Naive B cell (primary cell): ENCODE measurements around the gene SLC16A10. TPM values are rescaled to one million over a fixed set of nuclear protein-coding genes. Genes with fewer than 3 reads are reported as not detected.

Experiments used
- ATAC-seq, 2 donors: fragments of 150-1000 bp; cut with Tn5 transposase; 2 replicates each; pipeline ENCODE4 v1.10.0; 2021; ENCODE audit warnings: low read depth in 2 of 2, mild to moderate bottlenecking in 2 of 2, moderate library complexity in 2 of 2
- DNase-seq: peaks from one replicate; pipeline ENCODE4 v3.0.0; 2022
- H3K27ac Mint-ChIP-seq, 6 donors: one replicate each; pipeline ENCODE4 v1.8.0; 2020 to 2022; ENCODE audit warnings: mild to moderate bottlenecking in 6 of 6, mixed read lengths in 6 of 6, moderate library complexity in 5 of 6, inconsistent platforms in 2 of 6
- H3K27me3 Mint-ChIP-seq, 3 donors: one replicate each; pipeline ENCODE4 v1.8.0; 2021 to 2022; ENCODE audit warnings: mixed read lengths in 3 of 3, mild to moderate bottlenecking in 1 of 3
- H3K36me3 Mint-ChIP-seq, 2 donors: one replicate each; pipeline ENCODE4 v1.8.0; 2020 to 2022; ENCODE audit warnings: mixed read lengths in 2 of 2, inconsistent platforms in 1 of 2, mild to moderate bottlenecking in 1 of 2
- H3K4me1 Mint-ChIP-seq, 3 donors: one replicate each; pipeline ENCODE4 v1.8.0; 2020 to 2022; ENCODE audit warnings: mixed read lengths in 3 of 3, inconsistent platforms in 1 of 3, mild to moderate bottlenecking in 1 of 3, moderate library complexity in 1 of 3
- H3K4me3 Mint-ChIP-seq, 8 donors: one replicate each; pipeline ENCODE4 v1.8.0; 2020 to 2022; ENCODE audit warnings: mild to moderate bottlenecking in 8 of 8, mixed read lengths in 8 of 8, moderate library complexity in 8 of 8, inconsistent platforms in 2 of 8
- H3K9me3 Mint-ChIP-seq, 7 donors: one replicate each; pipeline ENCODE4 v1.8.0; 2020 to 2022; ENCODE audit warnings: mixed read lengths in 7 of 7, mild to moderate bottlenecking in 5 of 7, inconsistent platforms in 2 of 7, moderate library complexity in 1 of 7
- polyA plus RNA-seq, 6 donors: library from polyadenylated mRNA; unstranded; fragments of 300-500 nt; fragmentation: Illumina TruSeq; gene quantifications; one replicate each; pipeline ENCODE4 v1.2.3, GENCODE V29; 2021; ENCODE audit warnings: low read depth in 6 of 6

The SLC16A10 gene
- polyA plus RNA-seq, 6 donors from 2014 or later = 0.15 to 2.1 (median 0.65) TPM; not detected in 3

GRCh38 chr6:111161650-111162049, 74.3 kb downstream of the SLC16A10 start:
- H3K4me1 Mint-ChIP-seq = no peaks in the 10 kb centered on the region
- no peak overlapping the region for H3K27ac Mint-ChIP-seq
- no peak overlapping the region for H3K4me3 Mint-ChIP-seq
- DNase-seq (no peak), ATAC-seq (no peak)
- H3K27me3 Mint-ChIP-seq = peaks cover 0 to 4% (median 0%) of the 10 kb centered on the region in 3 donors
- peaks cover 4 to 25% (median 15%) of the 10 kb centered on the region in 7 donors for H3K9me3 Mint-ChIP-seq
- no peaks in the 10 kb centered on the region for H3K36me3 Mint-ChIP-seq

- H3K27ac Mint-ChIP-seq = no peak overlapping the region
- DNase-seq = no peak
Observed at GRCh38 chr6:111162504-111162903, 75.2 kb downstream of the SLC16A10 start.

GRCh38 chr6:111171577-111172400, 84.5 kb downstream of the SLC16A10 start:
- Mint-ChIP-seq H3K27me3 (no peaks in the 10 kb centered on the region), H3K27ac (no peak overlapping the region), H3K36me3 (no peaks in the 10 kb centered on the region), H3K9me3 (peaks cover 0 to 2% (median 0%) of the 10 kb centered on the region in 7 donors), H3K4me1 (peaks cover 0 to 3% (median 0%) of the 10 kb centered on the region in 3 donors), H3K4me3 (no peak overlapping the region)
- no peak for ATAC-seq
- no peak for DNase-seq

More at GRCh38 chr6:111162504-111162903, 75.2 kb downstream of the SLC16A10 start:
- Mint-ChIP-seq H3K4me3 (no peak overlapping the region), H3K4me1 (no peaks in the 10 kb centered on the region), H3K36me3 (no peaks in the 10 kb centered on the region), H3K9me3 (peaks cover 4 to 25% (median 15%) of the 10 kb centered on the region in 7 donors), H3K27me3 (peaks cover 0 to 4% (median 0%) of the 10 kb centered on the region in 3 donors)
- no peak for ATAC-seq

- Mint-ChIP-seq H3K27me3 (no peaks in the 10 kb centered on the region), H3K4me1 (peaks cover 0 to 3% (median 0%) of the 10 kb centered on the region in 3 donors), H3K27ac (no peak overlapping the region), H3K9me3 (peaks cover 0 to 2% (median 0%) of the 10 kb centered on the region in 7 donors), H3K36me3 (no peaks in the 10 kb centered on the region), H3K4me3 (no peak overlapping the region)
- ATAC-seq = no peak
- DNase-seq = no peak
Observed at GRCh38 chr6:111172563-111172962, 85.3 kb downstream of the SLC16A10 start.

- no peaks in the 10 kb centered on the region for H3K36me3 Mint-ChIP-seq
- no peaks in the 10 kb centered on the region for H3K27me3 Mint-ChIP-seq
- no peak overlapping the region for H3K4me3 Mint-ChIP-seq
- ATAC-seq (no peak), DNase-seq (no peak)
- H3K4me1 Mint-ChIP-seq = peaks cover 0 to 3% (median 0%) of the 10 kb centered on the region in 3 donors
- no peaks in the 10 kb centered on the region for H3K9me3 Mint-ChIP-seq
- no peak overlapping the region for H3K27ac Mint-ChIP-seq
Observed at GRCh38 chr6:111173341-111173740, 86.0 kb downstream of the SLC16A10 start.

- Mint-ChIP-seq H3K9me3 (no peaks in the 10 kb centered on the region), H3K27me3 (no peaks in the 10 kb centered on the region), H3K4me3 (no peak overlapping the region), H3K4me1 (peaks cover 0 to 3% (median 0%) of the 10 kb centered on the region in 3 donors), H3K36me3 (no peaks in the 10 kb centered on the region), H3K27ac (no peak overlapping the region)
- ATAC-seq = no peak
- DNase-seq = no peak
Observed at GRCh38 chr6:111173946-111174345, 86.6 kb downstream of the SLC16A10 start.

GRCh38 chr6:111175109-111175508, 87.8 kb downstream of the SLC16A10 start:
- Mint-ChIP-seq H3K36me3 (no peaks in the 10 kb centered on the region), H3K4me1 (peaks cover 0 to 3% (median 0%) of the 10 kb centered on the region in 3 donors), H3K27ac (no peak overlapping the region), H3K27me3 (no peaks in the 10 kb centered on the region), H3K9me3 (peaks cover 0 to 1% (median 0%) of the 10 kb centered on the region in 7 donors), H3K4me3 (no peak overlapping the region)
- no peak for DNase-seq
- no peak for ATAC-seq

- no peak for ATAC-seq
- Mint-ChIP-seq H3K36me3 (no peaks in the 10 kb centered on the region), H3K4me1 (peaks cover 0 to 3% (median 0%) of the 10 kb centered on the region in 3 donors), H3K27ac (no peak overlapping the region), H3K4me3 (no peak overlapping the region), H3K27me3 (no peaks in the 10 kb centered on the region), H3K9me3 (peaks cover 0 to 1% (median 0%) of the 10 kb centered on the region in 7 donors)
- DNase-seq = no peak
Observed at GRCh38 chr6:111176038-111176759, 88.9 kb downstream of the SLC16A10 start.

- Mint-ChIP-seq H3K4me1 (no peaks in the 10 kb centered on the region), H3K4me3 (no peak overlapping the region), H3K27me3 (no peaks in the 10 kb centered on the region), H3K27ac (no peak overlapping the region), H3K9me3 (peaks cover 0 to 1% (median 0%) of the 10 kb centered on the region in 7 donors), H3K36me3 (no peaks in the 10 kb centered on the region)
- ATAC-seq = no peak
- DNase-seq = no peak
Observed at GRCh38 chr6:111176760-111177099, 89.4 kb downstream of the SLC16A10 start.

- Mint-ChIP-seq H3K27ac (peak overlapping the region in 1 of 6 donors; percentile 30), H3K4me3 (no peak overlapping the region), H3K9me3 (peaks cover 0 to 1% (median 0%) of the 10 kb centered on the region in 7 donors), H3K36me3 (no peaks in the 10 kb centered on the region), H3K27me3 (no peaks in the 10 kb centered on the region), H3K4me1 (no peaks in the 10 kb centered on the region)
- DNase-seq (no peak), ATAC-seq (no peak)
Observed at GRCh38 chr6:111177131-111177530, 89.8 kb downstream of the SLC16A10 start.

GRCh38 chr6:111183702-111184517, 96.6 kb downstream of the SLC16A10 start:
- no peak for ATAC-seq
- Mint-ChIP-seq H3K4me1 (no peaks in the 10 kb centered on the region), H3K27ac (no peak overlapping the region), H3K36me3 (no peaks in the 10 kb centered on the region), H3K27me3 (no peaks in the 10 kb centered on the region), H3K9me3 (peaks cover 0 to 1% (median 0%) of the 10 kb centered on the region in 7 donors), H3K4me3 (no peak overlapping the region)
- no peak for DNase-seq

GRCh38 chr6:111184827-111185532, 97.7 kb downstream of the SLC16A10 start:
- H3K4me3 Mint-ChIP-seq = no peak overlapping the region
- H3K27me3 Mint-ChIP-seq = no peaks in the 10 kb centered on the region
- H3K4me1 Mint-ChIP-seq = no peaks in the 10 kb centered on the region
- no peak for ATAC-seq
- no peak for DNase-seq
- no peak overlapping the region for H3K27ac Mint-ChIP-seq
- H3K36me3 Mint-ChIP-seq = no peaks in the 10 kb centered on the region
- peaks cover 0 to 8% (median 4%) of the 10 kb centered on the region in 7 donors for H3K9me3 Mint-ChIP-seq

GRCh38 chr6:111185954-111186353, 98.7 kb downstream of the SLC16A10 start:
- no peaks in the 10 kb centered on the region for H3K27me3 Mint-ChIP-seq
- peaks cover 1 to 10% (median 4%) of the 10 kb centered on the region in 7 donors for H3K9me3 Mint-ChIP-seq
- DNase-seq (no peak), ATAC-seq (no peak)
- no peak overlapping the region for H3K4me3 Mint-ChIP-seq
- H3K36me3 Mint-ChIP-seq = peaks cover 0 to 2% of the 10 kb centered on the region in 2 donors
- H3K27ac Mint-ChIP-seq = no peak overlapping the region
- no peaks in the 10 kb centered on the region for H3K4me1 Mint-ChIP-seq
